Measurements from ENCODE around the gene CAPZA1. TPM values are rescaled to one million over a fixed set of nuclear protein-coding genes. Genes with fewer than 3 reads are reported as not detected.

CAPZA1 gene
- total RNA-seq, 4 donors from 2014 or later: 116 to 181 (median 179) TPM

- H3K4me3 ChIP-seq: no peak overlapping the region
- no peaks in the 10 kb centered on the region for H3K9me3 ChIP-seq
- no peaks in the 10 kb centered on the region for H3K27me3 ChIP-seq
- no peak for TF ChIP-seq CTCF (IDR thresholded peaks at IDR 0.05)
- no peak for TF ChIP-seq POLR2A (IDR thresholded peaks at IDR 0.05)
- no peak overlapping the region for H3K27ac ChIP-seq
- no peaks in the 10 kb centered on the region for H3K4me1 ChIP-seq
- peaks cover 0 to 58% (median 0%) of the 10 kb centered on the region in 3 donors for H3K36me3 ChIP-seq
- no peak for DNase-seq
These were observed 16.1 kb upstream of the CAPZA1 start for GRCh38 chr1:112603541-112603940.

- DNase-seq: no peak
- TF ChIP-seq CTCF (IDR thresholded peaks at IDR 0.05) (no peak), POLR2A (IDR thresholded peaks at IDR 0.05) (no peak)
- Histone ChIP-seq H3K27ac (no peak overlapping the region), H3K27me3 (no peaks in the 10 kb centered on the region), H3K9me3 (no peaks in the 10 kb centered on the region), H3K4me3 (no peak overlapping the region), H3K4me1 (no peaks in the 10 kb centered on the region), H3K36me3 (peaks cover 0 to 70% (median 0%) of the 10 kb centered on the region in 3 donors)
These were observed 13.9 kb upstream of the CAPZA1 start for GRCh38 chr1:112605633-112606327.

- no peak for DNase-seq
- TF ChIP-seq POLR2A (IDR thresholded peaks at IDR 0.05) (no peak), CTCF (IDR thresholded peaks at IDR 0.05) (peak in 5 of 6 experiments; percentile 15 to 67 (median 58))
- Histone ChIP-seq H3K36me3 (peaks cover 0 to 53% (median 0%) of the 10 kb centered on the region in 3 donors), H3K4me1 (peaks cover 0 to 4% (median 0%) of the 10 kb centered on the region in 4 donors), H3K9me3 (no peaks in the 10 kb centered on the region), H3K4me3 (no peak overlapping the region), H3K27ac (no peak overlapping the region), H3K27me3 (no peaks in the 10 kb centered on the region)
These were observed 5.1 kb upstream of the CAPZA1 start for GRCh38 chr1:112614460-112615065.

- Histone ChIP-seq H3K9me3 (no peaks in the 10 kb centered on the region), H3K4me3 (peak overlapping the region; percentile 70 to 86 (median 72)), H3K4me1 (peaks cover 0 to 24% (median 2%) of the 10 kb centered on the region in 4 donors), H3K36me3 (peaks cover 0 to 24% (median 0%) of the 10 kb centered on the region in 3 donors), H3K27ac (peak overlapping the region; percentile 94 to 99 (median 96)), H3K27me3 (no peaks in the 10 kb centered on the region)
- no peak for TF ChIP-seq CTCF (IDR thresholded peaks at IDR 0.05)
- TF ChIP-seq POLR2A (IDR thresholded peaks at IDR 0.05): no peak
- peak in 2 of 3 donors; percentile 34 to 61 for DNase-seq
These were observed 1.4 kb upstream of the CAPZA1 start for GRCh38 chr1:112618114-112618720.

- Histone ChIP-seq H3K27me3 (no peaks in the 10 kb centered on the region), H3K36me3 (peaks cover 0 to 17% (median 0%) of the 10 kb centered on the region in 3 donors), H3K27ac (peak within 1 kb of the TSS; percentile 94 to 99 (median 96)), H3K4me3 (peak within 1 kb of the TSS; percentile 70 to 86 (median 72)), H3K9me3 (no peaks in the 10 kb centered on the region), H3K4me1 (peaks cover 0 to 24% (median 2%) of the 10 kb centered on the region in 4 donors)
- TF ChIP-seq POLR2A (IDR thresholded peaks at IDR 0.05): no peak
- TF ChIP-seq CTCF (IDR thresholded peaks at IDR 0.05): no peak
- peak; percentile 47 to 83 (median 82) for DNase-seq
These were observed 713 bp upstream of the CAPZA1 start, which contains the start of gene ST7L for GRCh38 chr1:112618721-112619517. TSS of gene ST7L (minus strand) at chr1:112619141. CDS start at chr1:112619113, 28 bp downstream.

Data from Peyer's patch (tissue), 4 donors.